Coronary artery (tissue), 2 donors: Measurements from ENCODE around the gene PRKAR2A.
A peak's percentile ranks its signal among the peaks of the same experiment; 100 is the strongest.

Source experiments
- DNase-seq: peaks from one replicate; pipeline ENCODE4 v3.0.0-alpha.2; 2017; ENCODE audit warnings: low spot score
- H3K27ac ChIP-seq, 2 donors: fragments of 200-600 bp; sonication (generic); one replicate each; pipeline ENCODE4 v1.5.1; 2016 to 2019
- H3K4me3 ChIP-seq: fragments of 200-600 bp; sonication (generic); 2 replicates; pipeline ENCODE4 v1.5.1; 2016; ENCODE audit warnings: mild to moderate bottlenecking, moderate library complexity
- CTCF ChIP-seq: fragments of 200-600 bp; sonication (generic); IDR thresholded peaks from one replicate; pipeline ENCODE4 v1.5.1; 2019; ENCODE audit warnings: antibody characterized with exemption

The PRKAR2A gene

GRCh38 chr3:48847504-48848423, at the start of gene PRKAR2A:
PRKAR2A (minus strand) TSS chr3:48847874; CDS start chr3:48847596, 278 bp downstream.
- Histone ChIP-seq H3K4me3 (peak within 1 kb of the TSS; percentile 80), H3K27ac (peak within 1 kb of the TSS; percentile 78 to 94)
- no peak for TF ChIP-seq CTCF
- peak; percentile 92 for DNase-seq

- H3K27ac ChIP-seq: no peak overlapping the region
- no peak overlapping the region for H3K4me3 ChIP-seq
- no peak for DNase-seq
- TF ChIP-seq CTCF: no peak
Measured at GRCh38 chr3:48896936-48897335, 49.3 kb upstream of the PRKAR2A start.

- DNase-seq: no peak
- H3K4me3 ChIP-seq: no peak overlapping the region
- H3K27ac ChIP-seq: no peak overlapping the region
- no peak for TF ChIP-seq CTCF
Measured at GRCh38 chr3:48894516-48894915, 46.8 kb upstream of the PRKAR2A start.

GRCh38 chr3:48891606-48892005, 43.9 kb upstream of the PRKAR2A start:
- no peak for DNase-seq
- no peak for TF ChIP-seq CTCF

GRCh38 chr3:48885753-48886152, 38.1 kb upstream of the PRKAR2A start:
- no peak overlapping the region for H3K4me3 ChIP-seq
- TF ChIP-seq CTCF: no peak
- no peak overlapping the region for H3K27ac ChIP-seq
- no peak for DNase-seq

More at GRCh38 chr3:48891606-48892005, 43.9 kb upstream of the PRKAR2A start:
- Histone ChIP-seq H3K27ac (no peak overlapping the region), H3K4me3 (no peak overlapping the region)

- DNase-seq: no peak
- no peak overlapping the region for H3K4me3 ChIP-seq
- no peak overlapping the region for H3K27ac ChIP-seq
- no peak for TF ChIP-seq CTCF
Measured at GRCh38 chr3:48881652-48882114, 34.0 kb upstream of the PRKAR2A start.

GRCh38 chr3:48881006-48881405, 33.3 kb upstream of the PRKAR2A start:
- H3K4me3 ChIP-seq: no peak overlapping the region
- TF ChIP-seq CTCF: no peak
- DNase-seq: no peak
- H3K27ac ChIP-seq: no peak overlapping the region
